Measurements from ENCODE around the gene TTC19.
"Not testable (repeated sequence)": the region's sequence is repeated elsewhere in the genome, so short reads cannot be mapped to it uniquely, and the experiment has no call there.

Gene TTC19

DNA sequence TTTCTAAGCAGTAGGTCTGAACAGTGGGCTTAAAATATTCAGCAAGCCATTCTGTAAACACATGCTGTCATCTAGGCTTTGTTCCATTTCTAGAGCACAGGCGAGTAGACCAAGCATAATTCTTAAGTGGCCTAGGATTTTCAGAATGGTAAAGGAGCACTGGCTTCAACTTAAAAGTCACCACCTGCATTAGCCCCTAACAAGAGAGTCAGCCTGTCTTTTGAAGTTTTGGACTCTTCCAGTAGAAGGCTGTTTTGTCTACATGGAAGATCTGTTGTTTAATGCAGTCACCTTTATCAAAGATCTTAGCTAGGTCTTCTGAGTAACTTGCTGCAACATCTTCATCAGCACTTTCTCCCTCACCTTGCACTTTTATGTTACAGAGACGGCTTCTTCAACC lies 36.6 kb downstream of the TTC19 start:
- DNase-seq, result no peak

DNA sequence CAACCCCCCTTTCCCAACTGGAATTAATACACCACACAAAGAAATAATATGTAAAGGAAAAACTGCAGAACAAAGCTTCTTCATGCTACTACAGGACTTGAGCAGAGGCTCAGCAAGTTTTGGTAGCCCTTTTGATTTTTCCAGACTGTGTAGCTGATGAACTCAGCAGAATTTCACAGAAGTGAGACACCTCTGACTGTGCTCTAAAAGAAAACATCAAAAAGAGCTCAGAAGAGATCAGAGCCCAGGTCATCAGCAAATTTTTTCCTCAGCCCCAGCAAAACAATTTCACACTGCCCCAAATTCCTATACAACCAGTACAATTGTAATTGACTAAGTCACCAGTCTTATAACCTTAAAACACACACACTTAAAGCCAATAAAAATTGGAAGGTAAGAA lies 38.0 kb downstream of the TTC19 start:
- no peak for DNase-seq

DNA sequence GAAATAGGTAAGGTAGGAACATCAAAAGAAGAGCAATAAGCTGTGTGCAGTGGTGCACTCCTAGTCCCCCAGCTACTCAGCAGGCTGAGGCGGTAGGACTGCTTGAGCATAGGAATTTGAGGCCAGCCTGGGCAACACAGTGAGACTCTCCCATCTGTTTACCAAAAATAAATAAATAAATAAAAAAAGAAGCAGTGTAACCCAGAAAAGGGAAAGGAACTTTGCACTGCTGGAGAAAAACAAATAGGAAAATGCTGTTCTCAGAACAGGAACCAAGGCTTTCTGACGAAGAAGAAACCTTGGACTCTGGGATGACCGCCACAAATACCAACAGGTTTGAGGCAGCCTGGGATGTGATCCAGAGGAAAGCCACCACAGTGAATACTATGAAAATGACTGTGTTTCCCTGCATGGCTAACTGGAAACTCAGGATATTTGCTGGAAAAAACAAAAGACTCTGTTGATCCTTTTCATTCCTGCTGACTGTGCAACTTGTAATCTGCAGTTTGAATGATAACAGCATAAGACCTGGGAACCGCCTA lies 41.2 kb downstream of the TTC19 start:
- DNase-seq, result no peak

DNA sequence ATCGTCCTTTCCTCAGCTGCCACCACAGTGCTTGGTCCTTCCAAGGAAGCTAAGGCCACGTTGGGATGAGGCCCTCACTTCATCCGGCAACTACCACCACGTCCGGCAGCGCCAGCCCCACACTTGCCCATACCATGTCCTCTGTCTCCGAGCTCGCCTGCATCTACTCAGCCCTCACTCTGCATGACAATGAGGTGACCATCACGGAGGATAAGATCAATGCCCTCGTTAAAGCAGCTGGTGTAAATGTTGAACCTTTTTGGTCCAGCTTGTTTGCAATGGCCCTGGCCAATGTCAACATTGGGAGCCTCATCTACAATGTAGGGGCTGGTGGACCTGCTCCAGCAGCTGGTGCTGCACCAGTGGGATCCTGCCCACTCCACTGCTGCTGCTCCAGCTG lies 44.9 kb downstream of the TTC19 start:
- DNase-seq, result no peak

DNA sequence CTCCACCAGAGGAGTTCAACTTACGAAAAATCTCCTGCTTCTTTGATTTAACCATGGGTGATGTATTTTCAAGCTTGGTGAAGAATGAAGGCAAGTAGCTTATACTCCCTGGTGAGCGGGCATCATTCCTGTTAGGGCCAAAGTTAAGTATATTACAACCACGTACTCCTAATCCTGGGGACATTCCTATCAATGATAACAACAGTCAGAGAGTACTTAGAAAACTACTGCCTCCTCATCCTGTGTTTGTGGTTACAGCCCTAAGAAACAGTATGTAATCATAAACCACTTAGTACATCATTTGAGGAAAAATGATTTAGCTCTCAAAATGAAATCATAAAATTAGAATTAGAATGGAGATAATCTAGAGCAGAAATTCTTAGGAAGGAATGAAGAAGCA lies 47.3 kb downstream of the TTC19 start:
- no peak for DNase-seq

DNA sequence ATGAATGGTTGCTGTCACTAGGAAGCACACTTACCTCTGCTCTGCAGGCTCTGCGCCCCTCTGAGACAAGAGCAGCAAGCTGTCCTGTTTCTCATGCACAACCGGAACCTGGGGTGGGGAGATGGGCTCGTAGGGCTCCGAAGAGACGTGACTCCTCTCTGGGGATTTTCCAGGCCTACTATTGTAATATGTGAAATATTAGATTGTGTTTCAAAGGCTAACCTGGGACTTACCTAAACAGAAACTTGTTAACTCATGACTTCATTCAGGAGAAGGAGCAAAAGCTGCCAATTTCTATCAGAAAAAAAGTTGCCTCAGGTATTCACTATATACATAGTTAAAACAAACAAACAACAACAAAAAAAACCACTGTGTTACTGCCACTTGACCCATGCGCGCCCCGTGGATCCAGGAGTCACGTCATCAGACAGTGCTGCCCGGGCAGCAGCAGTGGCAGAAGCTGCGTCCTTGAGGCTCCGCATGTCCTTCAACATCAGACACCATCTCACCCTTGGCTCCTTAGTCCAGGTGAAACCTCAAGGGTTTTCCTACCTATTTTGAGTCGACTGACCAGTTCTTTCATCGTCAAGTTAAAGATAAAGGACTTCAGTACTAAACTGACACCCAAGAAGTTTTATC lies 49.3 kb downstream of the TTC19 start:
- DNase-seq, result no peak

GRCh38 chr17:16050844-16051243 lies 51.2 kb downstream of the TTC19 start:
- no peak for DNase-seq

DNA sequence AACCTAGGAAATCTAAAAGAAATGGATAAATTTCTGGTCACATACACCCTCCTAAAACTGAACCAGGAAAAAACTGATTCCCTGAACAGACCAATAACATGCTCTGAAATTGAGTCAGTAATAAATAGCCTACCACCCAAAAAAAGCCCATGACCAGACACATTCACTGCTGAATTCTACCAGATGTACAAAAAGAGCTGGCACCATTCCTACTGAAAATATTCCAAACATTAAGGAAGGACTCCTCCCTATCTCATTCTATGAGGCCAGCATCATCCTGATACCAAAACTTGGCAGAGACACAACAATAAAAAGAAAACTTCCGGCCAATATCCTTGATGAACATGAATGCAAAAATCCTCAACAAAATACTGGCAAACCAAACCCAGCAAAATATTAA lies 52.9 kb downstream of the TTC19 start:
- no peak for DNase-seq

DNA sequence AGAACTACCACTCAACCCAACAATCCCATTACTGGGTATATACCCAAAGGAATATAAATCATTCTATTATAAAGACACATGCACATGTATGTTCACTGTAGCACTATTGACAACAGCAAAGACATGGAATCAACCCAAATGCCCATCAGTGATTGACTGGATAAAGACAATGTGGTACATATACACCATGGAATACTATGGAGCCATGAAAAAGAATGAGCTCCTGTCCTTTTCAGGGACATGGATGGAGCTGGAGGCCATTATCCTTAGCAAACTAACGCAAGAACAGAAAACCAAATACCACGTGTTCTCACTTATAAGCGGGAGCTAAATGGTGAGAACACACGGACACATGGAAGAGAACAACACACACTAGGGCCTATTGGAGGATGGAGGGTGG lies 55.5 kb downstream of the TTC19 start:
- DNase-seq, result not testable (repeated sequence)

DNA sequence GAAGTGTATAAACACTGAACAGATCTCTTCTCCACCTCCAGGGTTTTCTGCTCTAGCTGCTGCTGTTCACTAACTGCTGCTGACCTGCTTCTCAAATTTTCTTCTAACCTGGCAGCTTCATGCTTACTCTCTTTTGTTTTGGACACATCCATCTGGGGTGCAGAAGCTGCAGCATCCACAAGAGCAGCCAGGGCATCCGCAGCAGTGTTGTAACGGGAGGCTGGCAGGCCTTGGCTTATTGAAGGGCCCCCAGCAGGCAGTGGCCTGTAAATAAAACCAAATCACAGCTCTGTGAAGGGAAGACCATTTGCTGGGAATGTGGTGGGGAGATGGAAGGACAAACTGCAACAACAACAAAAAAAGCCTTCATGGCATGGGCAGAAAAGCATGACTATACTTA lies 62.0 kb downstream of the TTC19 start:
- no peak for DNase-seq

DNA sequence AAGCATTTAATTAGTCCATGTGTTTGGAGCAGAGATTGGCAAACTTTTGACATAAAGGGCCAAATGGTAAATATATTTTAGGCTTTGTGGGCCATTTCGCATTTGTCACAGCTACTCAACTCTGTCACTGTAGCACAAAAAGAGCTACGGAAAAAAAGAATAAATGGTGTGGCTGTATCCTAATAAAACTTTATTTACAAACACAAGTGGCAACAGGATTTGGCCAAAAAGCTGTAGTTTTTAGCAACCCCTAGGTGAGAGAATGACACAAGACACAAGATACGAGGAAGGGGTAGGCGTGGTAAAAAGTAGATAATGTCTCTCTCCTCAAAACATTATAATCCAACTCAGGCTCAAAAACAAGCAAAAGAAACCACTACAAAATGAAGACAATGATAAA lies 66.5 kb downstream of the TTC19 start:
- no peak for DNase-seq

- no peak for DNase-seq
Measured at GRCh38 chr17:16068323-16068722, 68.7 kb downstream of the TTC19 start.

- DNase-seq, result no peak
Measured at GRCh38 chr17:16072031-16072430, 72.4 kb downstream of the TTC19 start.

GRCh38 chr17:16073845-16074244 lies 74.2 kb downstream of the TTC19 start:
- DNase-seq, result no peak

GRCh38 chr17:16074423-16074822 lies 74.8 kb downstream of the TTC19 start:
- no peak for DNase-seq

DNA sequence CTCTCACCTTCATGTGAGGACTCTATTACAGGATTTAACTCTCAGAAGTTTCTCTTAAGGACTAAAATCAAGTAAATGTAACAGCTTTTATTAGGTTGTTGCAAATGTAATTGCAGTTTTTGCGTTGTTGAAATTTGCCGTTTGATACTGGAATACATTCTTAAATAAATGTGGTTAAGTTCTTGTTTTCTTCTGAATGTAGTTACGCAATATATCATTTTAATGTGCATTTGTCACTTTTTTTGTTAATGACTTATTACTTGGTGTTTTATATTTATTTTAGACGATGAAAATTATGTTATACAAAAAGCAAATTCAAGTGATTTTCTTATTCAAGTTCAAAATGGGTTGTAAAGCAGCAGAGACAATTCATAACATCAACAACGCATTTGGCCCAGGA lies 76.3 kb downstream of the TTC19 start:
- no peak for DNase-seq
